Dermis microvascular lymphatic vessel endothelial cell (primary cell): ENCODE results near the gene WDR36. TPM values are rescaled to one million over a fixed set of nuclear protein-coding genes. Genes with fewer than 3 reads are reported as not detected.
A peak's percentile ranks its signal among the peaks of the same experiment; 100 is the strongest.
"Not testable (repeated sequence)": the region's sequence is repeated elsewhere in the genome, so short reads cannot be mapped to it uniquely, and the experiment has no call there.

Experiments used
- DNase-seq, 2 donors: peaks; one replicate each; pipeline versions ENCODE4 v3.0.0 to v3.0.0-alpha.2; 2010; ENCODE audit warnings: low read depth in 2 of 2
- total RNA-seq: library from RNA; depleted of rRNA; stranded (reverse); fragments of >200 nt; gene quantifications from 2 replicates; pipeline ENCODE4 v1.2.1, GENCODE V29; 2014

WDR36 gene
- total RNA-seq, 1 donor from 2014 or later: 37.0 TPM

DNA sequence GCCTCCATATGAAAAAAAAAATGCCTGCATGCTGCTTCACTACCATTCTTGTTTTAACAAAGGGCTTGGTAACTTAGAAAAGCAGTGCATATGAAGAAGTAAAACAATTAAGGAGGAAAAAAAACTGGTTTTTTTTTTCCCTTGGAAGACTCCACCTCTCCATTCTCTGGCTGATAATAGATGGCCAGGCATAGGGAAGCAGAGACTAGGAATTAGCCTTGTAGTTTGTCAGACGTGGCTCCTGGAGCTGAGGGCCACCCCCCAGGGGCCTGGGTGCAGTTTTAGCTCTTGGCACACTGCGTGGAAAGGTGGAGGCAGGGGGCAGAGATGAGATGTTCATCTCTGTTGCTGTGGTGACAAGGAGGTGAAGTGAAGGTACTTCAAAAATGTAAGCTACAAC is 42.7 kb downstream of the WDR36 start:
- DNase-seq: no peak

- no peak for DNase-seq
Measured at GRCh38 chr5:111135363-111135762, 43.2 kb downstream of the WDR36 start.

DNA sequence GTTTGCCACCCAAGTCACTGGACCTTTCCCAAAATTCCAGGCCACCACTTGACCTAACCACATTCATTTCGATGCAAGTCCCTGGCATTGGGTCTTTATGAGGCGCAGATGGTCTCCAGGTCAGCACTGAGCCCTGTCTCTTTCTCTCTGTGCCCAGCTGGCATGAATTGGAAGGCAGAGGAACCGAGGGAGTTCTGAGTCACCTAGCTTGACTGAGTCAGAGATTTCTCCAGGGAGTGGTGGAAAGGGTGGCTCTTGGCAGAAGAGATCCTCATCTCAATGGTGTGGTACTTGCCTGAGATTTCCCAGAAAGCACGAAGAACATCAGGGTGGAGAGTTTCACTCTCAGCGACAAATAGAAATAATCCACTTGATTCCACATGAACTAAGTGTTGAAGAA is 43.8 kb downstream of the WDR36 start:
- DNase-seq: peak in 1 of 2 donors; percentile 26

DNA sequence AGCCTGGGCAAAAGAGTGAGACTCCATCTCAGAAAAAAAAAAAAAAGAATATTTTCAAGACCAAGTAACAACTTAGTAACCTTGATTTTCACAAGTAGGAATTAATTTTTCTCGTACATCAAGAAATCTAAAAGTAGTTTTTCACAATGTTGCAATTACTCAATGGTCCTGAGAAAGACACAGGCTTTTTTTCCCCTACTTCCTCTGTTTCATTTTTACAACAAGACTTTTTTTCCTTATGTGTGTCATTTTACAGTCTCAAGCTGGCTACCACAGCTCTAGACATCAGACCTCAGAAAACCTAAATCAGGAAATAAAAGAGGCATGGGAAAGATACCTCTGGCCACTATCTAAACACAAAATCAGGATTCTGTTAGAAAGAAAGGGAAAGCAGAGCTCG is 45.9 kb downstream of the WDR36 start:
- DNase-seq: no peak

- not testable (repeated sequence) for DNase-seq
Measured at GRCh38 chr5:111141471-111141870, 49.3 kb downstream of the WDR36 start.

- DNase-seq: peak in 1 of 2 donors; percentile 42
Measured at GRCh38 chr5:111142932-111143331, 50.8 kb downstream of the WDR36 start.

DNA sequence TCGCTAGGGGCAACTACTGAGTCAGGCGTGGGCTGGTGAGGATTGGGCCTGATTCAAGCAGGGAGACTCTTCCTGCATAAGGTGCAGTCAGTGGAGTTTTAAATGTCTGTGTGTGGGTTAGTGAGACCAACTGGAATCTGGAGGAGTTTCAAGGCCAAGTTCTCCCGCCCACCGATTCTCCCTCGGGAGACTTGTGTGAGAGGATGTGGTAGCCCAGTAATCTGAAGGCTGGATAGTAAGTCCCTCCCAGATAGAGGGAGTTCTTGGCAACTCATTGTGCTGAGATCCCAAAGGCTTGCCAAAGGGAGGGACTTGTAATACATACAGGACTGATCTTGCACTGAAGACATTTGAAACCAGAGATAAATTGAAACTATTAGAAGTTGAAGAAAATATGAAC is 51.8 kb downstream of the WDR36 start:
- DNase-seq: no peak

DNA sequence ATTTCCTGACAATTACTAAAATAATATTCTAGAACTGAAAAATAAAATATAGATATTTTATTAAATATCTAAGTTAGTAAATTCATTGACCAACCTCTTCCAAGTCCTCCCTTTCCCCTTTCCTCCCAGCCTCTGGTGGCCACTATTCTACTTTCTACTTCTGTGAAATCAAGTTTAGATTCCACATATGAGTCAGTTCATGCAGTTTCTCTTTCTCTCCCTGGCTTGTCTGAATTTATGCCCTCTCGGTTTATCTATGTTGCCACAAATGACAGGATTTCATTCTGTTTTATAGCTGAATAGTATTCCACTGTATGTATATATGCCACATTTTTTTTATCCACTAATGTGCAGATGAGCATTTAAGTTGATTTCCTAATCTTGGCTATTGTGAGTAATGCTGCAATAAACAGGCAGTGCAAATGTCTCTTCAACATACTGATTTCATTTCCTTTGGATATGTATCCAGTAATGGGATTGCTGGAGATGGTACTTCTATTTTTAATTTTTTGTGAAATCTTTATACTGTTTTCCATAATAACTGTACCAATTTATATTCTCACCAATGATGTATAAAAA is 52.3 kb downstream of the WDR36 start:
- DNase-seq: no peak

DNA sequence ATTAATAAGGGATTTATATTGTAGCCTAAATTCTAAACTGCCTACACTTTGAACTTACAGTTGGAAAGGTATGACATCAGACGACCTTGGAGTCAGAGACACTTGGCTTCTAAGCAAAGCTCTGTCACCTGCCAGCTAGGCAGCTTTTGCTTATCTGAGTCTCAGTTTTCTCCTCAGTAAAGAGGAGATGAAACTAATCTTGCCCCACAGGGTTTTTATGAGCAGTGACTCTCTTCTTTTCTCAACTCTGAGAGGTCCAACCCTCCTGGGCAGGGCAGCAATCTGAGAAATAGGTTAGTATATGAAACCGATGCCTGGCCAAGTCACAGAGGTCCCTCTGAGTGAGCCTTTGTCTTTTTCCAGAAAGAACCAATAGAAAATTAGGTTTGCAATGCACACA is 53.9 kb downstream of the WDR36 start:
- no peak for DNase-seq

DNA sequence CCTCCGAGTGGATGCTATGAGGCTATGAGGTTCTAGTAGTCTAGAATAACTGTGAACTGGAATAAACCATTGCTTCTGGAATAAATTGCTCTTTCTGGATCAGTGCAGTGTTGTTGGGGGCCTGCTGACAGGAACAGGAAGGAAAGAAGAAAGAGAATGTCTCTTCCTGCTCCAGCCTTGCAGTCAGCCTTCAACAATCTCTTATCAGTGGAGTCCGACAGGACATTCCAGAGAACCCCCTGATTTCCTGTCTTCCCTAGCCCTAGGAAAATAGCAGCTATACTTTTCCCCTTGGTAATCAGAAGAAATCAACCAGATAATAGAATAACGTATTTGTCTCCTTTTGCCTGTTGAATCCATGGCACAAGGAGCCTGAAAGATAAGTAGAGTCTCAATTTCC is 55.4 kb downstream of the WDR36 start:
- peak in 1 of 2 donors; percentile 36 for DNase-seq

DNA sequence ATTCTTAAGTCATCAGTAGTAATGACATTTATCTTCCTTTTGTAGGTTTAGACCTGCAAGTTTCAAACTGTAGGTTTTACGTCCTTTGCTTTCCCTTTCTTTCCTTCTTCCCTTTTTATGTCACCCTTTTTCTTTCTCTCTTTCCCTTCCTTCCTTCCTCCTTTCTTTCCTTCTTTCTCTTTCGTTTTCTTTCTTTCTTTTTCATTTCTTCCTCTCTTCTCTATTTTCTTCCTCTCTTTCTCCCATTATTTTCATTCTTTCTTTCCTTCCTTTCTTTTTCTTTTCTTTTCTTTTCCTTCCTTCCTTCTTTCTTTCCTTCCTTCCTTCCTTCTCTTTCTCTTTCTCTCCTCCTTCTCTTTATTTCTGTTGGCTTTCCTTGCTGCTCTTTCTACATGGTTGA is 59.9 kb downstream of the WDR36 start:
- no peak for DNase-seq

DNA sequence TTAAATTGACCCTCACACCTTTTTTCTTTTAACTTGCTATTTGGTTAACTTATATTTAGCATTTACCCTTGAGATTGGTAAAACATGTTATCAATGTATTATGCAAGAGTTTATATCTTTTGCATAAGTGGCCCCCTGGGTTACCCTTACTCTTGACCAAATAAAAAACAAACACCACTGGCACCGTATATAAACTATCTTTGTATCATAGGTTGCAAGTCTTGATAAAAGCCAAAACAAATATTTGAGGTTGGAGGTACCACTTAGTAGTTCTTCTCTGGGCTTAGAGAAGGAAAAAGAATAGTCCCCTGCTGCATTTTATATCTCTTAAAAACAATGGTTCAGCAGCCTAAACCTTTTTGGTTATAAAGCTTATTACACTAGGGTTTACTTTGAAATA is 61.3 kb downstream of the WDR36 start:
- DNase-seq: no peak

DNA sequence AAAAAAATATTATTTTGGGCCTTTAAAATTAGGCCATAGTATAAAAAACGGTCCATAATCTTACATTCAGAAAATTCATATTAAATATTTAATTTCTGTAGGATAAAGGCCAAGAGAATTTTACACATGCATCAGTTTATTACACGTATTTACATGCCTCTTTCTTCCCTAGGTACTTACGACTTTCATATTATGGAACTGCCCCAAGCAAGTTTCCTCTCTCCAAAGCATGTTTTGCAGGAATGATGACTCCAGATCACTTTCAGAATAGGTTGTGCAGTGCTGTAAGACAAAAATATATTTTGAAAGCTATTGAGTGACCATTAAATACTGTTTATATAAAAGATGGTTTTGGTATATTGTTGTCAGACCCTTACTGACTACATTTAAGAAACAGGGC is 61.8 kb downstream of the WDR36 start:
- DNase-seq: no peak

DNA sequence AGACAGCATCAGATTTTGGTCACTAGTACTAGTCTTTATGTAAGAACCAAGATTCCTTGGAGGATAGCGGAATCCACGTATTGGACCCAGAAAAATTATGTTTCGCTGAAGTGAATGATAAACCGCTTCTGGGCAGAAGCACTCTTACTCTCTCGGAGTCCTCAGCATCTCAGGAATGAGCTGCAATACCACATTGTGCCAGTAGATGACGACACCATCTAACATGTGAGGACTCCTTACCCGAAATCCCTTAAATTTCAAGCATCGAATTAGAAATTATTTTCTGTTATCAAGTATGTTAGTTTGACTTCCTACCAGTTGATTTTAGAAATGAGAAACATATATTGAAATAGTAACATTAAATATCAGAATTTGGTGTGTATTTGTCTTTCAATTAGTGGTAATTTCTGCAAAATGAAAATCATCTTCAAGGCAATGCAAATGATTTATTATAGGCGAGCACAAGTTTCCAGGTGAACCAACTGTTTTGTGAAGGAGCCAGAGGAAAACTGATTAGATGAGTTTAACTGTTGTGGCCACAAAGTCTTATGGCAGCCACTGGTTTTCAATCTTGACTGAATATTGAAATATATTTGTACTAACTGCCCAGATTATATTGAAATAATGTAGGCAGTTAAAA is 66.1 kb downstream of the WDR36 start:
- DNase-seq: peak; percentile 55 to 78

GRCh38 chr5:111159845-111160244 is 67.7 kb downstream of the WDR36 start:
- DNase-seq: no peak

GRCh38 chr5:111163000-111163399 is 70.9 kb downstream of the WDR36 start:
- peak in 1 of 2 donors; percentile 12 for DNase-seq

DNA sequence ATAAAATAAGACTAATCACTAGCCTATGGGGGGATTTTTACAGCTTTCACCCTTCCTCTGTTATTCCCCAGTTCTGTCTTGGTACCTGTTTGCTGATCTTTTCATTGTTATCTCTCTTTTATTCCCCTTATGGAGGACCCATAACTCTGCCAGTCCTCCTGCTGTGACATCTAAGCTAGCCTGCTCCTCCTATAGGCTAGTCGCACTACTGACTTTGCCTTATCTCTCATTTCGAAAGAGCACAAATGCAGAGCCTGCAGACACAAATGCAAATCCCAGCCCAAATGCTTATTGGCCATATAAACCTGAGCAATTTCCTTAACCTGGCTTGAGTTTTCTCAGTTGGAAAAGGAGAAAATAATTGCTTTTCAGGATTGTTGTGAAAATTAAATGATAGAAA is 72.9 kb downstream of the WDR36 start:
- DNase-seq: no peak

DNA sequence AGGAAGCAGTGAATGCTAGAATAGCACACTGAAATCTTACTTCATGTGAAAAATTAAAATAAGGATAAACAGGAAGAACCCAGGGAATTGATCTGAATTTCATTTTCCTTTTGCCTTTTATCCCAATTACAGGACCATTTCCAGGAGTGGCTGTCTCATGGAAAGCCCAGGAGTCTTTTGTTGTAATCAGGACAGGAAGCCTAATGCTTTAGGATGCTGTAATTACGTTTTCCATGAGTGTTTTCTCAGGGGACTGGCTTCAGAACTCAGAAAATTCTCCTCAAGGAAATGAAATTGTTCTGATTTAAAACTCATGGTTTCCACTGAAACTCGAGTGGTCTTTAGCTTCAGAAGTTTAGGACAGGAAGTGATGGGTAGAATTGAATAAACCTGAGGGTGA is 75.4 kb downstream of the WDR36 start:
- DNase-seq: no peak

DNA sequence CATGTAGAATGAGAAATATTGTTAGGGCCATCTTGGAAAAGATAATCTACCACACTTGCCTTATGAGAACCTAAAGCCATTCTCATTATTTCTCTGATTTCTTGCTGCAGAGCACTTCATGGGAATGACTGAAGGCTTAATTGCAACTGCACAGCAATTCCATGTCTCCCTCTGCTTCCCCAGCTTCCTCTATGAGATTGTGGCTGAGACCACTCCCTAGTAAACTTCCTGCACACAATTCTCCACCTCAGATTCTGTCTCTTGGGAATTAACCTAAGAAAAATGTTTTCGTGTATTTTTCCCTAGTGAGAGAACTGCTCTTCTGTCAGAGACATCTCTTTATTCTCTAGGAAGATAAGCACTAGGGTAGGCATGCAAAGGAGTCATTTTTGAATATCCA is 76.5 kb downstream of the WDR36 start:
- no peak for DNase-seq

- no peak for DNase-seq
Measured at GRCh38 chr5:111169269-111169668, 77.1 kb downstream of the WDR36 start.

GRCh38 chr5:111170279-111170678 is 78.1 kb downstream of the WDR36 start:
- DNase-seq: no peak

DNA sequence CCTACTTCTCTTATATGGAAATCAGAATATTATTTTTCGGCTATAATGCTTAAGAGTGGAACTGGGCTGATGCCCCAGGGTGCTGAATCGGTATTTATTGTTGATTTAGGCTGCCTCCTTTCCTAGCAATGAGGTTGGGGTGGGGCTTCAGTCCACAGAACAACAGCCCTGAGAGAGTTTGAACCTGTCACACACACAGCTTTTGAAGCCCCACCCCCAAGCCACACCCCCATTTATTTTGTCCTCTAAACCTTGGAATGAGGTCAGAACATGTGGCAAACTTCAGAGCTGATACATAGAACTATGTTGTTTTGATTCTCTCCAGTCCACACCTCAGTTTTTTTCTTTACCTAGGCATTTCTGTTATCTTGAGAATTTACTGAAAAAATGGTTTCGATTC is 80.4 kb downstream of the WDR36 start:
- no peak for DNase-seq

GRCh38 chr5:111173476-111173875 is 81.3 kb downstream of the WDR36 start:
- no peak for DNase-seq
